Stomach (tissue), 4 donors: ENCODE data around the gene USB1.

Experiments
- EP300 ChIP-seq: sonication (generic); formaldehyde crosslinking; IDR thresholded peaks from one replicate; pipeline ENCODE4 v1.6.1; 2017; ENCODE audit warnings: antibody characterized with exemption
- POLR2A ChIP-seq, 4 donors: fragments of 450-650 bp; IDR thresholded peaks; one replicate each; pipeline ENCODE4 v1.6.1; 2016; ENCODE audit warnings: antibody characterized with exemption in 4 of 4, control low read depth in 2 of 4, mild to moderate bottlenecking in 1 of 4, moderate library complexity in 1 of 4
- TF ChIP-seq, protein P1 (sequence below), 7 experiments: fragments of 450-650 bp in 4 of 7; fragments of 200-600 bp in 3 of 7; sonication (generic) in 3 of 7; IDR thresholded peaks; one replicate each; pipeline ENCODE4 v1.5.1; 2016 to 2019; ENCODE audit warnings: antibody characterized with exemption in 7 of 7, control low read depth in 2 of 7, mild to moderate bottlenecking in 1 of 7

DNA sequence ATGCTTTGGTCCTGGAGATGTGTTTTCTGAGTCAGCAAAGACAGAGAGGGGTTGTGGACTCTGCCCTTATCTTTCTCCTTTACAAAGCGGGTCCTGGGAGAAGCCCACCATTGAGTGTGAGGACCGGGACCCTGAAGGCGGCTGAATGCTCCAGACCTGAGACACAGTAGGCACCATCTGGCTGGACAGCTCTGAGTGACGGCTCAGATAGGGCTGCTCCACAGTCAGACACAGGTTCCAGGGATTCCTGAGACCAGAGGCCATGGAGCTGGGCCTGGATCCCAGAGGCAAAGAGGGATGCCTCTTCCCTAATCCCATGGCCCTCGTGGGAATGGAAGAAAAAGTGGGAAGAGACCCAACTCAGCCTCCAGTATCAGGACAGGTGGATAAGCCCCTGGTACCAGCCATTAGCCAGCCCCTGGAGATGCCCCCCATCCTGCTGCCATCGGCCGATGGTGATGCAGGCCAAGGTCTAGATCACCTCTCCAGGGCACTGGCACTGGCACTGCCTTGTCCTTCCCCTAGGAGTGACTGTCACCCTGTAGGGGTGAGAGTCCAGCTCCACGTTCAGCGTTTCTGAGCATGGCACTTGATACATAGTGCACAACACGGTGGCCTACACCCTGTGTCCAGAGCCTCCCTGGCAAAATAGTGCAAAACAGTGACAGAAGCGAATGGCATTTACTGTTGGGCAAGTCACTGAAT, 29.1 kb downstream of the USB1 start:
- TF ChIP-seq, protein P1, sequence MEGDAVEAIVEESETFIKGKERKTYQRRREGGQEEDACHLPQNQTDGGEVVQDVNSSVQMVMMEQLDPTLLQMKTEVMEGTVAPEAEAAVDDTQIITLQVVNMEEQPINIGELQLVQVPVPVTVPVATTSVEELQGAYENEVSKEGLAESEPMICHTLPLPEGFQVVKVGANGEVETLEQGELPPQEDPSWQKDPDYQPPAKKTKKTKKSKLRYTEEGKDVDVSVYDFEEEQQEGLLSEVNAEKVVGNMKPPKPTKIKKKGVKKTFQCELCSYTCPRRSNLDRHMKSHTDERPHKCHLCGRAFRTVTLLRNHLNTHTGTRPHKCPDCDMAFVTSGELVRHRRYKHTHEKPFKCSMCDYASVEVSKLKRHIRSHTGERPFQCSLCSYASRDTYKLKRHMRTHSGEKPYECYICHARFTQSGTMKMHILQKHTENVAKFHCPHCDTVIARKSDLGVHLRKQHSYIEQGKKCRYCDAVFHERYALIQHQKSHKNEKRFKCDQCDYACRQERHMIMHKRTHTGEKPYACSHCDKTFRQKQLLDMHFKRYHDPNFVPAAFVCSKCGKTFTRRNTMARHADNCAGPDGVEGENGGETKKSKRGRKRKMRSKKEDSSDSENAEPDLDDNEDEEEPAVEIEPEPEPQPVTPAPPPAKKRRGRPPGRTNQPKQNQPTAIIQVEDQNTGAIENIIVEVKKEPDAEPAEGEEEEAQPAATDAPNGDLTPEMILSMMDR (IDR thresholded peaks at IDR 0.05), result no peak
- TF ChIP-seq POLR2A (IDR thresholded peaks at IDR 0.05) (no peak), EP300 (no peak)
